Endodermal cell (in vitro differentiated cells): Measurements from ENCODE around the gene TTC23. TPM values are rescaled to one million over a fixed set of nuclear protein-coding genes. Genes with fewer than 3 reads are reported as not detected.

Source experiments
- DNase-seq: peaks from one replicate; pipeline ENCODE4 v3.0.0-alpha.2; 2017
- H3K27ac ChIP-seq: 2 replicates; pipeline ENCODE4 v1.5.1; 2013; ENCODE audit warnings: mild to moderate bottlenecking, low read depth, low read length, moderate library complexity
- H3K27me3 ChIP-seq: 2 replicates; pipeline ENCODE4 v1.6.1; 2013; ENCODE audit warnings: mild to moderate bottlenecking, low read length, moderate library complexity; ENCODE audit not compliant: insufficient read depth, control insufficient read depth, poor library complexity, severe bottlenecking
- H3K36me3 ChIP-seq: 2 replicates; pipeline ENCODE4 v1.7.0; 2013; ENCODE audit warnings: mild to moderate bottlenecking, low read length, moderate library complexity; ENCODE audit not compliant: control insufficient read depth, insufficient read depth
- H3K4me1 ChIP-seq: one replicate; pipeline ENCODE4 v1.7.0; 2013; ENCODE audit warnings: low read length; ENCODE audit not compliant: control insufficient read depth, insufficient read depth
- H3K4me3 ChIP-seq: 2 replicates; pipeline ENCODE4 v1.5.1; 2013; ENCODE audit warnings: mild to moderate bottlenecking, low read length, moderate library complexity
- H3K9ac ChIP-seq: 2 replicates; pipeline ENCODE4 v1.6.1; 2013; ENCODE audit warnings: mild to moderate bottlenecking, low read length, moderate library complexity; ENCODE audit not compliant: poor library complexity, severe bottlenecking; ENCODE audit errors: extremely low read depth
- H3K9me3 ChIP-seq: 2 replicates; pipeline ENCODE4 v1.6.1; 2013; ENCODE audit warnings: mild to moderate bottlenecking, low read length, moderate library complexity; ENCODE audit not compliant: control insufficient read depth
- H3K27ac Mint-ChIP-seq: 2 replicates; pipeline ENCODE4 v1.8.0; 2020; ENCODE audit warnings: mixed read lengths
- H3K27me3 Mint-ChIP-seq: 2 replicates; pipeline ENCODE4 v1.8.0; 2021; ENCODE audit warnings: mild to moderate bottlenecking, mixed read lengths; ENCODE audit not compliant: insufficient read depth
- H3K36me3 Mint-ChIP-seq: 2 replicates; pipeline ENCODE4 v1.8.0; 2020; ENCODE audit warnings: low read depth, mixed read lengths
- H3K4me1 Mint-ChIP-seq: 2 replicates; pipeline ENCODE4 v1.8.0; 2020; ENCODE audit warnings: mixed read lengths
- H3K4me3 Mint-ChIP-seq: 2 replicates; pipeline ENCODE4 v1.8.0; 2020; ENCODE audit warnings: mild to moderate bottlenecking, moderate library complexity, mixed read lengths
- H3K9me3 Mint-ChIP-seq: 2 replicates; pipeline ENCODE4 v1.8.0; 2020; ENCODE audit warnings: mild to moderate bottlenecking, mixed read lengths
- CTCF ChIP-seq: fragments of 200-600 bp; sonication (generic); conservative IDR thresholded peaks from 2 replicates; pipeline ENCODE4 v1.5.0; 2021; ENCODE audit warnings: antibody characterized with exemption, mild to moderate bottlenecking
- WGBS, 2 experiments: methylation state at CpG; one replicate each; pipeline versions ENCODE4 v1.1.5 to v1.1.7; 2013; ENCODE audit warnings: missing lambda C conversion rate in 2 of 2, mixed read lengths in 1 of 2; ENCODE audit not compliant: insufficient coverage in 1 of 2, insufficient read length in 1 of 2; 5-methylcytosine and 5-hydroxymethylcytosine counted together
- total RNA-seq, 2 donors: library from RNA; stranded (reverse); fragmentation: NEBNext Ultra II Directional in 1 of 2; extraction: Animal tissue kit (Norgen Biotek cat#: 25700) in 1 of 2; gene quantifications; 2 replicates in 1 of 2; 3 replicates in 1 of 2; pipeline ENCODE4 v1.2.1, GENCODE V29; 2021

The TTC23 gene
- total RNA-seq, 2 donors from 2014 or later: 20.7 to 26.3 TPM

- H3K9me3 Mint-ChIP-seq: no peaks in the 10 kb centered on the region
- H3K36me3 ChIP-seq: no peaks in the 10 kb centered on the region
- DNase-seq: peak; percentile 62
- 79 to 94% methylated on average over 4 to 9 of the region's 9 CpGs for WGBS, 2 experiments
- no peak overlapping the region for H3K4me3 ChIP-seq
- no peak overlapping the region for H3K9ac ChIP-seq
- no peak overlapping the region for H3K27ac Mint-ChIP-seq
- TF ChIP-seq CTCF: no peak
- no peaks in the 10 kb centered on the region for H3K9me3 ChIP-seq
- H3K27ac ChIP-seq: no peak overlapping the region
- H3K36me3 Mint-ChIP-seq: peaks cover 5% of the 10 kb centered on the region
- no peaks in the 10 kb centered on the region for H3K27me3 ChIP-seq
- H3K4me3 Mint-ChIP-seq: no peak overlapping the region
- no peaks in the 10 kb centered on the region for H3K4me1 ChIP-seq
- H3K27me3 Mint-ChIP-seq: no peaks in the 10 kb centered on the region
- peaks cover 8% of the 10 kb centered on the region for H3K4me1 Mint-ChIP-seq
Observed at GRCh38 chr15:99275525-99276128, 26.2 kb upstream of the TTC23 start.

- H3K9ac ChIP-seq: no peak overlapping the region
- Mint-ChIP-seq H3K27ac (no peak overlapping the region), H3K4me1 (peaks cover 8% of the 10 kb centered on the region), H3K27me3 (no peaks in the 10 kb centered on the region), H3K9me3 (no peaks in the 10 kb centered on the region), H3K4me3 (no peak overlapping the region), H3K36me3 (peaks cover 5% of the 10 kb centered on the region)
- TF ChIP-seq CTCF: no peak
- 93% methylated on average over 2 of the region's 2 CpGs; no CpG with 5 or more reads in 1 of the 2 experiments for WGBS, 2 experiments
- no peak overlapping the region for H3K4me3 ChIP-seq
- no peaks in the 10 kb centered on the region for H3K27me3 ChIP-seq
- H3K36me3 ChIP-seq: no peaks in the 10 kb centered on the region
- no peak overlapping the region for H3K27ac ChIP-seq
- no peaks in the 10 kb centered on the region for H3K9me3 ChIP-seq
- no peak for DNase-seq
- no peaks in the 10 kb centered on the region for H3K4me1 ChIP-seq
Observed at GRCh38 chr15:99275061-99275460, 25.7 kb upstream of the TTC23 start.

- Histone ChIP-seq H3K4me3 (no peak overlapping the region), H3K4me1 (no peaks in the 10 kb centered on the region), H3K27me3 (no peaks in the 10 kb centered on the region), H3K9me3 (no peaks in the 10 kb centered on the region), H3K27ac (no peak overlapping the region), H3K9ac (no peak overlapping the region), H3K36me3 (no peaks in the 10 kb centered on the region)
- H3K9me3 Mint-ChIP-seq: no peaks in the 10 kb centered on the region
- peaks cover 8% of the 10 kb centered on the region for H3K4me1 Mint-ChIP-seq
- H3K27ac Mint-ChIP-seq: no peak overlapping the region
- TF ChIP-seq CTCF: no peak
- DNase-seq: no peak
- WGBS, 2 experiments: 93 to 100% methylated on average over 1 to 3 of the region's 3 CpGs
- H3K36me3 Mint-ChIP-seq: peaks cover 1% of the 10 kb centered on the region
- H3K4me3 Mint-ChIP-seq: no peak overlapping the region
- H3K27me3 Mint-ChIP-seq: no peaks in the 10 kb centered on the region
Observed at GRCh38 chr15:99273801-99274200, 24.4 kb upstream of the TTC23 start.
